ENCODE measurements around the gene RASSF7.

Gene RASSF7

DNA sequence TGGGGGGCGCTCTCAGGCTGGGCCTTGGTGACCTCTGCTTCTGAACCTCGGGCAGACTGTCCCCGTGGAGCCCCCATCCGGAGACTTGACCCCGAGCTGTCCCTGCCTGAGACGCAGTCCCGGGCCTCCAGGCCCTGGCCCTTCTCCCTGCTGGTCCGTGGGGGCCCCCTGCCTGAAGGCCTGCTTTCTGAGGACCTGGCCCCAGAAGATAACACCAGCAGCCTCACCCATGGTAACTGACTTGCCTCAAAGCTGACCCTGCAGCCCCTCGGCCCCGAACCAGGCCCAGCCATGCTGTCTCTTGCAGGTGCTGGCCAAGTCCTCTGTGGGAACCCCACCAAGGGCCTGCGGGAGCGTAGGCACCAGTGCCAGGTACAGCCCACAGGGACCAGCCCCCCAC, 9.2 kb upstream of the RASSF7 start:
- no peak for DNase-seq (ENCODE audit: low read depth)

DNA sequence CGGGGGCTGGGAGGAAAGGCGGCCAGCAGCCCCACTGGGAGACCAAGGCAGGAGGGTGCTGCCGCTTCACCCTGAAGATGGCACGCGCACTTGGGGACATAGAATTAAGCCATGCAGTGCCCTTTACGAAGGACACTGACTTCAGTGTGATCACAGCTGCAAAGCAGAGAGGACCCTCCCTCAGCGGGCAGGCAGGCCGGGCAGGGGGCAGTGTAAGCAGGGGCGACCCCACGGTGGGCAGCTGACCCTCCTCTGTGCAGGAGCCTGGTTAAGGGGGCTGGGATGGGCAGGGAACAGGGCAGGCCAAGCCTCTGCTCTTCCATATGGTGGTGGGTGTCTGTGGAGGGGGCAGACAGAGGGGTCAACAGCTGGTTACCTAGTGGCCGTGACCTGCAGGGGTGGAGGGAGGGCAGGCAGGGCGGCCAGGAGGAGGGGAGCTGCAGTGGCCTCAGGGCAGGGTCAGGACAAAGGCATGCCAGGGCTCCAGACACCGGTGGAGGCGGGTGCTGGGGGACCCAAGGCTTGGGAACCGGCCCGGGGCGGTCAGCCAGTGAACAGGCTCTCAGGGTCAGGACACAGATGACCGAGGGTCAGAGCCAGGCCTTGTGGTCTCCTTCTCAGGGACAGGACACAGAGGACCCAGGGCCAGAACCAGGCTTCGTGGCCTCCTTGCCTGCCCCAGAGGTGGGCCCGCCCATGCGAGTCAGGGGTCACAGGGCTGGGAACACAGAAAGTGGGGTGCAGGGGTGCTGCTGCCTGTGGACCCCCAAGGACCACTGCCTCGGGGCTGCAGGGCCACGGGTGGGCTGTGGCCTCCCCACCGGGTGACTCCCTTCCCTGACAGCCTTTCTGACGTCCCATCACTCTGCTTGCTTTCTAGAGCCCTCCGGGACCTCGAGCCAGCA, 7.4 kb upstream of the RASSF7 start:
- no peak for DNase-seq (ENCODE audit: low read depth)

DNA sequence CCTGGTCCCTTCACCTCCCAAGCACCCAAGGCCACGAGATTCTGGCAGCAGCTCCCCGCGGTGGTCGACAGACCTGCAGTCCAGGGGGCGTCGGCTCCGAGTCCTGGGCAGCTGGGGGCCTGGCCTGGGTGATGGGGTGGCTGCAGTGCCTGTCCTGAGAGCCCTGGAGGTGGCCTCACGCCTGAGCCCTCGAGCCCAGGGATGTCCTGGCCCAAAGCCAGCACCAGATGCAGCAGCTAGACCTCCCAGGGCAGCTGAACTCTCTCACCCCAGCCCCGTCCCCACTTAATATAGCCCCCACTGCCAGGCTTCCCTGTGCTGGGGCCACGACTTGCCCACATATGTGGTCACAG, 6.8 kb upstream of the RASSF7 start:
- DNase-seq (ENCODE audit: low read depth), result no peak

DNA sequence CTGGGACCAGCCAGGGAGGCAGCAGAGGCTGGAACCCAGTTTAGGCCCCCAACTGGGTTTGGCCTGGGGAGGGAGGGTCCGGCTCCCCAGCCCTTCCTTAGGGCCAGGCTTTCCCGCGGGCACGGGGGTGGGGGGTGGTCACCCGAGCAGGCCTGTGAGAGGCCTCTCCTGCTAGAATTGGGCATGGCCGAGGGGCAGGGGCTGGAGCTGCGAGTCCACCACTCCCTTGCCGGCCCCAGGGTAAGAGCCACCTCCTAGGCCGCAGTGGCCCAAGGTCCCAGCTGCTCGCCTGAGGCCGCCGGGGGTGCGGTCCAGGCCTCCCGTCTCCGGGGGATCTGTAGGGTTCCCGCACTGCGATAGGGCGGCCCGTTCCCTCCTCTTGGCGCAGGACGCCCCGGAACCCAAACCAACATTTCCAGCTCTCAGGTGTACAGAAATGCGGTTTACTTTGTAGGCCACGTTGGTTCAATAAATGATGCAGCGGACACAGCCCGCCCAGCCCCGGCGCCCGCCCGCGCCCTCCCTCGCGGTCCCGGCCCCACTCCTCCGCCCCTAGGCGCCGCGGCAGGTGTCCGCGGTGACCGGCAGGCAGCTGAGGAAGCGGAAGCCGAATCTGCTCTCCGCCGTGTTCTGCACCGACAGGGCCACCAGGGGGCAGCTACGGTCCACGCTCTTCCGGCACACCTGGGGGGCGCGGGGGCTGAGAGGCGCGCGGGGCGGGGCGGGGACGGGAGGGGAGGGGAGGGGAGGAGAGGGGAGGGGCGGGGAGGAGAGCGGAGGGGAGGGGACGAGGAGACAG, 6.1 kb upstream of the RASSF7 start:
- peak; percentile 71 for DNase-seq (ENCODE audit: low read depth)

DNA sequence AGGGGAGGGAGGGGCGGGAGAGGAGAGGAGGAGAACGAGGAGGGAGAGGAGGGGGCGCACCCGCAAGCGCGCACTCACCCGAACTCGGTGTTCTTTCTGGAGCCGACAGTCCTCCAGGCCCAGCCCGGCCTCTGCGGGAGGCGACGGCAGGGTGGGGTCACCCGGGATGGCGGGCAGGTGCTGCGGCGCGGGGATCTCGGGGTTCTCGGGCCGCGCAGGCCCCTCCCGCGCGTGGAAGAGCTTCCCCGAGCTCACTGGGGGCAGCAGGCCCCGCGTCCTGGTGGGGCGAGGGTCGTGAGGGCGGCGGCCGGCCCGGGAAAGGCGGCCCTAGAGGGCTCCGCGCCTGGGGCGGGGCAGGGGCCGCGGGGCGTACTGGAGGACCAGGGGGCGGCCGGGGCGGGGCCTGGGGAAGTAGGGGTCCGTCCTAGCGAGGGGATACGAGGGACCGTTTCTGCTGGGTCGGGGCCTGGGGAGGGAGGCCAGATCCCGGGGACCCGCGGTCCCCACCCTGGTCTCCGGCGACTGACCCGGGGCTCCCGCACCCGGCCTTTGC, 5.5 kb upstream of the RASSF7 start:
- no peak for DNase-seq (ENCODE audit: low read depth)

DNA sequence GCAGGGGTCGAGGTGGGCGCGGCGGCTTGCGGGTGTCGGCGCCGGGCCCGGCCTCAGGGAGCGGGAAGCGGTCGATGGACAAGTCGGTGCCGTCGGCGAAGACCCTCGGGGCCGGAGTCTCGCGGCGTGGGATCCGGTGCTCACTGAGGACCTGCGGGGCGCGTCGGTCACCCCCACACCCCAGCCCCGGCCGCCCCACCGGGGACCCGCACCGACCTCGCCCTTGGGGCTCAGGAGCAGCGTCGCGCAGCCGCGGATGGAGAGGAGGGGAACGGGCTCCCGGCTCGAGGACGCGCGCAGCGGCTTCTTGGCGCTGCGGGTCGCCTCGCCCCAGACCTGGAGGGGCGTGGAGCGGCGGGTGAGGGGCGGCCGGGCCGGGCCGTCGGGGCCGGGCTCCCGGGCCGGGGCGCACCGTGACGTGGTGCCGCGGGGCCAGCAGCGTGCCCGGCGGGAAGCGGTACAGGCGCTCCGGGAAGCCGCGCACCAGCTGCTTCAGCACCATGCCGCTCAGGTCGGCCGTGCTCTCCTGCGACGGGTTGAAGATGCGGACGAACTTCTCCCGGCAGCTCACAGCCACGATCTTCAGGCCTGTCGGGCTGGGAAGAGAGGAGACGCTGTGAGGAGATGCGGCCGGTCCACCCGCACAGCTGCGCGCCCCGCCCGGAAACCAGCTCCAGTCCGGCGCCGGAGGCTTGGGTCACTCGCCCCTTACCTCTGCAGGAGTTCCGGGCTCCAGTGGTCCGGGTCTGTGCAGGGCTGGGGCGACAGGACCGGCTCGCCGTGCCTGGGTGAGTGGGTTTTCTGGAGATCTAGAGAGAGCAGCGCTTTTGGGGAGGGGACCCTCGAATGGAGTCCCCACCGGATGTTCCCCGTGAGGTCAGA, 4.7 kb upstream of the RASSF7 start:
- DNase-seq (ENCODE audit: low read depth), result no peak

DNA sequence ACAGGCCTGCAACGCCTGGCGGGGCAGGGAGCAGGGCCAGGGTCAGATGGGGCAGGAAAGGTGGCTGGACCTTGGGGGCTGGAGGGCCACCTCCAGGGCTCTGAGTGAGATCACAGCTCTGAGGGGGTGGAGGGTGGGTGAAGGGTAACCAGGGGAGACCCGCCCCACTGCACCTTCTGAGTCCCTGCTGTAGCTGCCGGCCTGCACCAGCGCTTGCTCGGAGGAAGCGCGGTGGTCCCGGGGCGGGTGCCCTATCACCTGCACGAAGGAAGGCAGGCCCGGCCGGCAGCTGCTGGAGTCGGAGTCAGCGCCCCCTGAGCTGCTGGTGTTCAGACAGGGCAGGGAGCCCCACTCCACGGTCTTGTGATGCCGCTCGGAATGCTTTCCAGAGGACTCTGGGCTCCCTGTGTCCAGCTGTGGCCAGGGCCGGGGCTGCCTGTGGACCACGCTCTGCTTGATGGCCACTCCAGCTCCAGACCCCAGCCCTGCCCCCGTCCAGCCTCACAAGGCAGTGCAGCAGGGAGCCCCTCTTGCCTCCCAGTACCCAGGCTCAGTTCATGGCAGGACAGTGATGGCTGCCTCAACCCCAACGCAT, 4.0 kb upstream of the RASSF7 start:
- no peak for DNase-seq (ENCODE audit: low read depth)

DNA sequence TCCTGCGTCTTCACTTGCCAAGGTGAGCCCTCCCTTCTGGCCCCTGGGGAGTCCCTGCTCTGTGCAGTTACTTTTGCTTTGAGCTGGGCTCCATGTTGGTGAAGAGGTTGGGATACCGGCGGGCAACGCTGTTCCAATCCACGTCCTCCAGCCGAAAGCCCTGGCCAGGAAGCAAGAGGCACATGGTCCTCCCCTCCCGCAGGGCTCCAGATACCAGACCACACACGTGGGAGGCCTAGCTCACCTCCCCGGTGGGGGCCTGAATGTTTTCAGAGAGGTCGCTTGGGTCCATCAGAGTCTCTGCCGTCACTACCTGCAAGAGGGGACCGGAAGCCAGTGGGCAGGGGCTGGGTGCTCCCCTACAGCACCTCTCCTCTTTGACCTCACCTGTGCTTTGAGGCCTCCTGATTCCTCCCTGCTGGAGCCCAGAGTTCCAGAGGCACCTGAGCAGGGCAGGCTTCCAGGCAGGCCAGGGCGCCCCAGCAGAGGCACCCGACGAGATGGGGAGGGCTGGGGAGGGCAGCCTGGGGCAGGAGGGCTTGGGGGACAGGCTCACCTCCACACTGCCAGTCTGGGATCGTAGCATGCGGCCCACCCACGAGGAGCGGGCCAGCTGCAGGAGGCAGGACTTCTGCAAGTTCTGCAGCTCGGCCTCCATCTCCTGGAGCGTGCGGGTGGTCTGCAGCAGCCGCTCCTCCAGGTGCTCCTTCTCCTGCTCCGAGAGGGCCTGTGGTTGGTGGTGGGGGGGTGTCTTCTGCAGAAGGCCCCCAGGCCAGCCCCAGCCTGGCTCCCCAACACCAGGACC, 3.2 kb upstream of the RASSF7 start:
- DNase-seq (ENCODE audit: low read depth), result no peak

DNA sequence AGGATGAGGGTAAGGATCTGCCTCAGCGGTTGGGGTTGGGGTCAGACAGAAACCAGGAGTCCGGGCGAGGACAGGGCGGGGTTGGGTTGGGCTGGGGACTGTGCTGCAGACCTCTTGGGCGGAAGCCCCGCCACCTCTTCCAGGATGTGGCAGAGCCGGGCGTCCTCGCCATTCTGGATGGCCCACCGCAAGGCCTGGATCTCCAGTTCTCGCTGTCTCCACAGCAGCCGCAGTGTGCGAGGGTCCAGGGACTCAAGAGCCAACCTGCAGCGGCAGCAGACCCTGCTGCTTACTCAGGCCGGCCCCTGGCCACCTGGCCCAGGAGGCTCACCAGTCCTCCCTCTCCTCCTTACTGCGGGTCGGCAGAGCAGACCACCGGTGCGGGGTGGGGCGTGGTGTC, 2.3 kb upstream of the RASSF7 start:
- no peak for DNase-seq (ENCODE audit: low read depth)

DNA sequence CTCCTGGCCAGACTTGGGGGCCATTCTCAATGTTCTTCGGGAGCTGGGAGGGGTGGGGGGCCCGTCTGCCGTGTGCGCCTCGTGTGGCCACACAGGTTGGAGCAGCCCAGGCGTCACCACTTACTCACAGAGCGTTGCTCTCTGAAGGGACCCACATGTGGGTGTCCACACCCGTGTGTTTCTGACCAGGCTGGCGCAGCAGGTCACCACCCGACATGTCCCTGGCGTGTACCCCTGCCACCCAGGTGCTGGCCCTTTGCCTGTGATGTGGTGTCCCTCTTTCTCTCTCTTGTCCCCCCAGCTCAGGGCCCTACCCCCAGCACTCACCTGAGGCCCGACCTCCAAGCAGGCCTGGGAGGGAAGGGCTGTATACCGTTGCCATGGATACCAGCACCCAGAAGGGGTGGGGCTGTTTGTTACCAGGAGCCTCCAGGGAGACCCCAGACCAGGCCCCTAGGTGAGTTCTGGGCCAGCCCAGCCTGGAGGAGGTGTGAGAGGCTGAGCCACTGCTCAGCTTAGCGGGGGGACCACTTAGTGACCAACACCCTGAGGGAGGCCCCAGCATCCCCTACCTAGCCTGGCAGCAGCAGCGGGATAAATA, 1.6 kb upstream of the RASSF7 start:
- DNase-seq (ENCODE audit: low read depth), result no peak

DNA sequence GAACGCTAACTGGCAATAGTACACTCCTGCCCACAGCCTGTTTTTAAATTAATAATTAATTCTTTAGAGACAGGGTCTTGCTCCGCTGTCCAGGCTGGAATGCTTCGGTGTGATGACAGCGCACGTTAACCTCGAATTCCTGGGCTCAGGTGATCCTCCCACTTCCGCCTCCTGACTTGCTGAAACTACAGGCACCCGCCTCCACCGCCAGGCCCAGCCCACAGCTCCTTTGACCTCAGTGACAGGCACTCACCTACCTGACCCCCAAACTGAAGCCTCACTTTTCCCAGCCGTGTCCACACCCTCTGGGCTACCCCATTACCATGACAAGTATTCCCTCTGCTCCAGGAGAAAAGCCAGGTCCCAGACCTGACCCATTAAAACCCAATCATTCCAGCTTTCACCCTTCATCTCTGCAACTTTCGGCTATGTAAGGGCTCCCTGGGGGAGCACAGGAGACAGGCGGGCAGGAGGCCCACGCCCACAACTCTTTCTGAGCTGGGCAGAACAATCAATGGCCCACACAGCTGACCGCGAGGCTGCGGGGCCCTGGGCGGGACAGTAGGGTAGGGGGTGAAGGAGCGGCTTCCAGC, 962 bp upstream of the RASSF7 start:
- DNase-seq (ENCODE audit: low read depth), result no peak

DNA sequence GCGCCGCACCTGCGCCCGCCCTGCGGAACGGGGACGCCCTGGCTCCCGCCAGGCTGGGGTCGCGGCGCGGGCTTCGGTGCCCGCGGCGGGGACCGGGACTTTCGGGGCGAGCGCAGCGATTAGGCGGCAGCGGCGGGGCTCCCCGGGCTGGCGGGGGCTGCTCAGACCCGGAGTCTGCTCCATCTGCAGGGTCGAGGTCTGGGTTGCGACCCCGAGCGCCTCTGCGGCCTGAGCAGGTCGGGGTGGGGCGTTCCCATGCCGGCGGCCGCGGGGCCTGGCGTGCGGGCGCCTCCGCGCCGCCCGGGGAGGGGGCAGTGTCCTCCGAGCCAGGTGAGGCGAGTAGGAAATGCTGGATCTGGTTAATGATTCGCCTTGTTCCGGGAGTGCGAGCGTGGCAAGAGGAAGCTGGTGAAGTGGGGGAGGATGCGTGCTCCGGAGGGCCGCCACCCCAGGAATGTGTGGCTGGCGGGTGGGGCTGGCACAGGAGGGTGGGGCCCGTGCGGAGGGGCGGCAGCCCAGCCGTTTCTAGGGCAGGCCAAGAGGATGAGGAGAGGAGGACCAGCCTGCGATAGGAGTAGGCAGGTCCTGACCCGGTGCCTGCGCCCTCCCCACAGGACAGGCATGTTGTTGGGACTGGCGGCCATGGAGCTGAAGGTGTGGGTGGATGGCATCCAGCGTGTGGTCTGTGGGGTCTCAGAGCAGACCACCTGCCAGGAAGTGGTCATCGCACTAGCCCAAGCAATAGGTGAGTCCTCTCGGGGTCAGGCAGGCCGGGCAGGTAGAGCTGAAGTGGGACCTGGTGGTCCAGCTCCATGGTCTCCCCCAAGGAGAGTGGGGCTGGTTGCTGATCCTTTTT, 606 bp downstream of the RASSF7 start:
- no peak for DNase-seq (ENCODE audit: low read depth)

DNA sequence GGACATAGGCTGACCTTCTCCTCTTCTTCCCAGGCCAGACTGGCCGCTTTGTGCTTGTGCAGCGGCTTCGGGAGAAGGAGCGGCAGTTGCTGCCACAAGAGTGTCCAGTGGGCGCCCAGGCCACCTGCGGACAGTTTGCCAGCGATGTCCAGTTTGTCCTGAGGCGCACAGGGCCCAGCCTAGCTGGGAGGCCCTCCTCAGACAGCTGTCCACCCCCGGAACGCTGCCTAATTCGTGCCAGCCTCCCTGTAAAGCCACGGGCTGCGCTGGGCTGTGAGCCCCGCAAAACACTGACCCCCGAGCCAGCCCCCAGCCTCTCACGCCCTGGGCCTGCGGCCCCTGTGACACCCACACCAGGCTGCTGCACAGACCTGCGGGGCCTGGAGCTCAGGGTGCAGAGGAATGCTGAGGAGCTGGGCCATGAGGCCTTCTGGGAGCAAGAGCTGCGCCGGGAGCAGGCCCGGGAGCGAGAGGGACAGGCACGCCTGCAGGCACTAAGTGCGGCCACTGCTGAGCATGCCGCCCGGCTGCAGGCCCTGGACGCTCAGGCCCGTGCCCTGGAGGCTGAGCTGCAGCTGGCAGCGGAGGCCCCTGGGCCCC, 1.4 kb downstream of the RASSF7 start:
- no peak for DNase-seq (ENCODE audit: low read depth)

DNA sequence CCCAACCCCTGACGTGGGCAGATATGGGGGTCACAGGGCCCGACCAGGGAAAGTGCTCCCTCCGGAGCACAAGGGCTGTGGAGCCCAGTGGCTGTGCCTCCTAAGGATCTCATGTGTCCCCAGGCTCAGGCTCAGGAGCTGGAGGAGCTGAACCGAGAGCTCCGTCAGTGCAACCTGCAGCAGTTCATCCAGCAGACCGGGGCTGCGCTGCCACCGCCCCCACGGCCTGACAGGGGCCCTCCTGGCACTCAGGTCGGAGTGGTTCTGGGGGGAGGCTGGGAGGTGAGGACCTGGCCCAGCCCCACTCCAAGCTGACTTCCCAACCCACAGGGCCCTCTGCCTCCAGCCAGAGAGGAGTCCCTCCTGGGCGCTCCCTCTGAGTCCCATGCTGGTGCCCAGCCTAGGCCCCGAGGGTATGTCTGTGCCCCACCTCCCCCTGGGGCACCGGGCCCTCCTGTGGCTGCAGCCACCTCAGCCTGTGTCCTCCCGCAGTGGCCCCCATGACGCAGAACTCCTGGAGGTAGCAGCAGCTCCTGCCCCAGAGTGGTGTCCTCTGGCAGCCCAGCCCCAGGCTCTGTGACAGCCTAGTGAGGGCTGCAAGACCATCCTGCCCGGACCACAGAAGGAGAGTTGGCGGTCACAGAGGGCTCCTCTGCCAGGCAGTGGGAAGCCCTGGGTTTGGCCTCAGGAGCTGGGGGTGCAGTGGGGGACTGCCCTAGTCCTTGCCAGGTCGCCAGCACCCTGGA, 2.5 kb downstream of the RASSF7 start:
- no peak for DNase-seq (ENCODE audit: low read depth)

DNA sequence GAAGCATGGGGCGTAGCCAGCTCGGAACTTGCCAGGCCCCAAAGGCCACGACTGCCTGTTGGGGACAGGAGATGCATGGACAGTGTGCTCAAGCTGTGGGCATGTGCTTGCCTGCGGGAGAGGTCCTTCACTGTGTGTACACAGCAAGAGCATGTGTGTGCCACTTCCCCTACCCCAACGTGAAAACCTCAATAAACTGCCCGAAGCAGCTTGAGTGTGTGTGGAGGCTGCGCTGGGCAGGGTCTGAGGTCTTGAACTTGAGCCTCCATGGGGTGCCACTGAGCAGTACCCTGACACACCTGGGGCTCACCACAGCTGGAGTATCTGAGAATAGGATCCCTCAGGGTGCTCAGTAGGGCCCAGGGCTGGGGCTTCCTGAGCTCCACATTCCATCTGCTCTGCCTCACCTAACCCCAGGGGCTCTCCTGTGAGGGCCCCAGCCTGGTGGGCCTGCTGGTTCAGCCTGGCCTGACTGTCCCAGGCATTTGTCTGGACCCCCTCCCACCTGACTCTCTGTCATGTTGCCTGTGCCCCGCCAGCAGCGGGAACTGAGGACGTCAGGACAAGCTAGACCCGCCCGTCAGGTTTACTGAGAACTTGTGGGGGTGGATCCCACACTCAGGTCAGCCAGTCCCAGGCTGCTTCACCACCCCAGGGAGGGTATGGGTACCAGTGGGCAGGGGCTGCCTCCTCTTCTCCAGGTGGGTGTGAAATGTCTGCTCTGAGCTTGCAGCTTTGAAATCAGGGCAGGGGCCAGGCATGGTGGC, 3.2 kb downstream of the RASSF7 start:
- no peak for DNase-seq (ENCODE audit: low read depth)

DNA sequence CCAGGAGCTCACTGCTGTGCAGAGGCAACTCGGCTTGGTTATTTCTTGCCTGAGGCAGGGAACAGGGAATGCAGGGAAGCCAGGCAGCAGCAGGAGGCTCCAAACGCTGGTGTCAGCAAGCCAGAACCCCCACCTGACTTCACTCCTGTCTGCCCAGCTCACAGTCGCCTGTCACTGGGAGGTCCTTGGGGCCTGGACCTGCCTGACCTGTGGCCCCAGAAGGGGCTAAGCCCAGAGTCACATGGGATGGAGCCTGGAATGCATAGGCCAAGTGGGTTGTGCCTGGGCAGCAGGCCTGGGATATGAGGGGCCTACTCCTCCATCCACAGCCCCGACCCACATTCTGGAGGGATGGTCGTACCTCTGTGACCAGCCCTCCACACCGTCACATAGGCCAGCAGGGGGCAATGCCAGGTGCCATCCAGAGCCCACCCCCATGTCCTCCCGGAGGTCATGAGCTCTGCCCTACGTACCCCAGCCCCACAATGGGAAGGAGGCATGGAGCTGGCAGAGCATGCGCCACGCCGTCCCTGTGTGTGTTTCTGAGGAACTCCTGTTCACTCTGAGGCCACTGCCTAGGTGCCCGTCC, 5.2 kb downstream of the RASSF7 start:
- DNase-seq (ENCODE audit: low read depth), result no peak

All from stimulated activated CD4-positive, alpha-beta T cell treated with anti-CD3 and anti-CD28 coated beads, Interleukin-2, amount 100 ng/mL, for 4 hours (primary cell).